Activated naive CD4-positive, alpha-beta T cell treated with anti-CD3 and anti-CD28 coated beads for 36 hours (primary cell): Measurements from ENCODE around the gene VDR. TPM values are rescaled to one million over a fixed set of nuclear protein-coding genes. Genes with fewer than 3 reads are reported as not detected.

Experiments used
- CTCF ChIA-PET: fragments of 350-600 bp; sonication (Branson Sonifier 250); formaldehyde crosslinking; loops from one replicate; lab custom pipeline; 2021; ENCODE audit warnings: antibody characterized with exemption; lab: Charles Lee
- DNase-seq: peaks from one replicate; pipeline ENCODE4 v3.0.0-alpha.2; 2020
- H3K27ac Mint-ChIP-seq: one replicate; pipeline ENCODE4 v1.8.0; 2021; ENCODE audit warnings: mild to moderate bottlenecking, mixed read lengths
- H3K27me3 Mint-ChIP-seq: one replicate; pipeline ENCODE4 v1.8.0; 2021; ENCODE audit warnings: low read depth, mixed read lengths
- H3K36me3 Mint-ChIP-seq: one replicate; pipeline ENCODE4 v1.8.0; 2021; ENCODE audit warnings: low read depth, mixed read lengths
- H3K4me1 Mint-ChIP-seq: one replicate; pipeline ENCODE4 v1.8.0; 2021; ENCODE audit warnings: low read depth, mixed read lengths
- H3K4me3 Mint-ChIP-seq: one replicate; pipeline ENCODE4 v1.8.0; 2021; ENCODE audit warnings: mild to moderate bottlenecking, moderate library complexity, mixed read lengths
- H3K9me3 Mint-ChIP-seq: one replicate; pipeline ENCODE4 v1.8.0; 2021; ENCODE audit warnings: mixed read lengths
- intact Hi-C: fragments of 100-400 bp; cut with micrococcal nuclease; formaldehyde crosslinking; loops from one replicate; pipeline ENCODE4 v1.15.1; 2023
- total RNA-seq, 2 experiments: library from RNA; stranded (reverse); gene quantifications; one replicate each; pipeline ENCODE4 v1.2.3, GENCODE V29; 2021

Gene VDR
- total RNA-seq, 2 experiments from 2014 or later, result 56.4 to 57.7 TPM

DNA sequence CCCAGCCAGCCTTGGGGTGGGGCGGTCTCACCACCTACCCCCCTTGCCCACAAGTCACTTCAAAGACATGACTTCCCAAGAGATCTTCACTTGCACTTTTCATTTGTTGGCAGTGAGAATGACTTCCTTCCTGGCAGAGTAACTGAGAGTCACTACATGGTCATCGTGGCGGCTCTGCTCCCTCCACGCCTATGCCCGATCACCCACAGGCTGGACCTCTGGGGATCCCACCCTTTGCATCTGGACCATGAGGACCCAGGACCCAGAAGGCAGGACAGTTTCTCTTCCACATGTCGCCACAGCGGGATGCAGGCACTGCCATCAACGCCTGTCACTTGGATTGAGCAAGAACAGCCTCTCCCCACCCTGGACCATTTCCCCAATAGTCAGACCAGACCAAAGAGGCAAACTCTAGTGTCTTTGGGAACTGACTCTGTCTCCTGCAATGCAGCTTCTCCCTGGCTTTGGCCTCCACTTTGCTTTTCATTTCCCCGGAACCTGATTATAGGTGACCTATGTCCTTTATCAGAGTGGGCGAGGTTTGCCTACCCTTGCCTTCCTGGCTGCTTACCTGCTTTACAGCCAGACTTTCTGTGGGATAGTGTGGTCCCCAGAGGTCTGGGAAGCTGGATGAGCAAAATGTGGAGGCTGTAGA is 3.6 kb downstream of the VDR start:
- CTCF ChIA-PET, result interaction anchor here (0.9 to 1.8 kb wide), 6 partner anchors 12 to 68 kb away, joined by 3 to 5 read pairs (median 4); no protein-coding TSS in a partner anchor
- DNase-seq, result no peak
- H3K27ac Mint-ChIP-seq, result peak overlapping the region; percentile 11
- H3K4me1 Mint-ChIP-seq, result peaks cover 60% of the 10 kb centered on the region
- intact Hi-C loops, result loop anchor here (5.0 kb wide), 1 partner anchor 249 kb away; no protein-coding TSS in a partner anchor
- peaks cover 41% of the 10 kb centered on the region for H3K36me3 Mint-ChIP-seq
- peaks cover 6% of the 10 kb centered on the region for H3K27me3 Mint-ChIP-seq
- peak overlapping the region; percentile 33 for H3K4me3 Mint-ChIP-seq
- H3K9me3 Mint-ChIP-seq, result no peaks in the 10 kb centered on the region

GRCh38 chr12:47900131-47901062 is 4.4 kb downstream of the VDR start:
- intact Hi-C loops, result loop anchor here (1.0 to 5.0 kb wide), 3 partner anchors 49 to 248 kb away; partner anchors contain the start of gene TMEM106C
- CTCF ChIA-PET, result interaction anchor here (0.6 to 1.8 kb wide), 13 partner anchors 10 to 1004 kb away, joined by 3 to 5 read pairs (median 4); a partner anchor contains a TSS
- Mint-ChIP-seq H3K4me3 (no peak overlapping the region), H3K36me3 (peaks cover 45% of the 10 kb centered on the region), H3K4me1 (peaks cover 64% of the 10 kb centered on the region), H3K9me3 (no peaks in the 10 kb centered on the region), H3K27me3 (no peaks in the 10 kb centered on the region), H3K27ac (no peak overlapping the region)
- peak; percentile 69 for DNase-seq

DNA sequence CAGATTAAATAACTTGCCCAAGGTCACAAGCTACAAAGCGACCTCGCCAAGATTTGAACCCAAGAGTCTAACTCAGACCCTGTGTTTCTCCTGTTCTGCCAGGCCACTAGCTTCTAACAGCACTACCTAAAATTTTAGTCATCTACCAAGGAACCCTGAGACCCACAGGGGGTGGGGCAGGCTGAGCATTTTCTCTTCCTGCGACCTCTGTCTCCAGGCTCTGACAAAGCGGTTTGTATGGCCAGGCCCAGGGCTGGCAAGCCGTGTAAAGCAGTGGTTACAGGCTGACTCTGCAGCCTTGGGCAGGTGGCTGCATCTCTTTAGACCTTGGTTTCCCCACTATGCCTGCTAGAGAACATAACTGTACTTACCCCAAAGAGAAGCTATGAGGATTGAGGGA is 5.3 kb downstream of the VDR start:
- Mint-ChIP-seq H3K27ac (no peak overlapping the region), H3K4me1 (peaks cover 68% of the 10 kb centered on the region), H3K27me3 (no peaks in the 10 kb centered on the region), H3K9me3 (no peaks in the 10 kb centered on the region), H3K4me3 (no peak overlapping the region), H3K36me3 (peaks cover 45% of the 10 kb centered on the region)
- intact Hi-C loops, result no loop called here
- CTCF ChIA-PET, result interaction anchor here (1.1 to 1.8 kb wide), 7 partner anchors 9 to 157 kb away, joined by 3 to 5 read pairs (median 4); no protein-coding TSS in a partner anchor
- DNase-seq, result no peak

DNA sequence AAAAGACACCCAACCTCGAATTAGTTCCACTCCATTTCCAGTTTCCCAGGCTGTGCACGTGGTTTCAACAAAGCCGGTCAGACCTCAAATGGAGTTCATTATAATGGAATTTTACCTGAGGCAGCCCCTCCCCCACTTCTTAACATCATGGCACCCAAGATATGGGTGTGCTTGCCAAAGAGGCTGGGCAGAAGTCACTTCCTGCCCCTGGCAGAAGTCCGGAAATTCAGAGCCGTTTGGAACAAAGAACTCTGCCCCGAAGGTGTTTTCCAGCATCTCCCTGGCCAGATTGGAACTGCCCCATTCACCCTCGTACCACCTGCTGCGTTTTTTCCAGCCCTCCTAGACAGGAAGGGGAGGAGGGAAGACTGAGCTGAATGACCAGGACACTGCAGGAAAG is 8.2 kb downstream of the VDR start:
- Mint-ChIP-seq H3K4me1 (peaks cover 66% of the 10 kb centered on the region), H3K4me3 (no peak overlapping the region), H3K36me3 (peaks cover 55% of the 10 kb centered on the region), H3K27ac (no peak overlapping the region), H3K27me3 (no peaks in the 10 kb centered on the region), H3K9me3 (no peaks in the 10 kb centered on the region)
- CTCF ChIA-PET, result interaction anchor here (1.2 to 3.2 kb wide), 3 partner anchors 11 to 53 kb away, joined by 3 to 17 read pairs (median 3); no protein-coding TSS in a partner anchor
- no peak for DNase-seq
- intact Hi-C loops, result no loop called here

DNA sequence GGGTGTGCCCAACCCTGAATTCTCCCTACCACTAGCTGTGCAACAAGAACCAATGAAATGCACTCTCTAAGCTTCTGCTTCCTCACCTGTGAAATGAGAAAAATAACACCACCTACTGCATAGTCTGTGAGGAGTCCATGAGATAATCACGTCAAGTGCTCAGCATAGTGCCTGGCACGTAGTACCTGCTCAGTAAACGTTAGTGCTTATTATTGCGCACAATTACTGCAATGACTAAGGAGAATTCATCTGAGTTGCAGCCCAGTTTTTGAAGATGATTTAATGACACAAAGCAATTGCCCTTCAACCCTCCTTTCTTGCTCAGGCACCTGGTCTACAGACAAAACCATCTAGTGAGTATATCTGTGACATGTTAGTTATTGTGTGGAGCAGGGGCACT is 8.8 kb downstream of the VDR start:
- intact Hi-C loops, result no loop called here
- CTCF ChIA-PET, result interaction anchor here (0.9 to 3.2 kb wide), 3 partner anchors 10 to 53 kb away, joined by 3 to 17 read pairs (median 5); no protein-coding TSS in a partner anchor
- H3K4me3 Mint-ChIP-seq, result no peak overlapping the region

DNA sequence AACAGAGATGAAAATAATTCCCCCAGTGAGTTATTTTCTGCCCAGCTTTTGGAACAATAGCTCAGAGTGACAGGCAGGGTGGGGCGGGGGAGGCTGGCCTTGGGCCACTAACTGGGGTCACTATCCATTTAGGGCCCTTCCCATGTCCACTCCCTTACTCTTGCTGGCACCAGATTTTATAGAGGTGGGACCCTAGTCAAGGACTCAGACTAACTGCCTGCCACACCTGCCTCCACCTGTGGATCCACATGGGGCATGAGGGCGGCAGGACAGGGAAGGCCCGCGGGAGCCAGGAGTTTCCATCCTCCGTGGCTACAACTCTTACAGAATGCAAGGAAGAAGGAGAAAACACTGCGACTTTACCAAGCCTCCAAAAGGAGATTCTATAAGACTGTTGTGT is 10.1 kb downstream of the VDR start:
- CTCF ChIA-PET, result interaction anchor here (1.1 to 3.2 kb wide), 3 partner anchors 9 to 55 kb away, joined by 3 to 17 read pairs (median 5); partner anchors contain the start of gene VDR
- Mint-ChIP-seq H3K36me3 (peaks cover 42% of the 10 kb centered on the region), H3K9me3 (no peaks in the 10 kb centered on the region), H3K27ac (no peak overlapping the region), H3K4me1 (peaks cover 49% of the 10 kb centered on the region), H3K27me3 (no peaks in the 10 kb centered on the region), H3K4me3 (no peak overlapping the region)
- no peak for DNase-seq
- intact Hi-C loops, result no loop called here

More for the DNA sequence above, 8.8 kb downstream of the VDR start:
- Mint-ChIP-seq H3K27ac (peak overlapping the region; percentile 0), H3K9me3 (no peaks in the 10 kb centered on the region), H3K36me3 (peaks cover 51% of the 10 kb centered on the region), H3K4me1 (peaks cover 59% of the 10 kb centered on the region), H3K27me3 (no peaks in the 10 kb centered on the region)
- no peak for DNase-seq

- intact Hi-C loops, result no loop called here
- DNase-seq, result no peak
- Mint-ChIP-seq H3K36me3 (peaks cover 42% of the 10 kb centered on the region), H3K27ac (no peak overlapping the region), H3K27me3 (no peaks in the 10 kb centered on the region), H3K4me3 (no peak overlapping the region), H3K9me3 (no peaks in the 10 kb centered on the region), H3K4me1 (peaks cover 50% of the 10 kb centered on the region)
- CTCF ChIA-PET, result interaction anchor here (0.6 to 1.2 kb wide), 5 partner anchors 10 to 56 kb away, joined by 3 to 5 read pairs (median 3); partner anchors contain the start of gene VDR
Observed at GRCh38 chr12:47894068-47894467, 10.7 kb downstream of the VDR start.

DNA sequence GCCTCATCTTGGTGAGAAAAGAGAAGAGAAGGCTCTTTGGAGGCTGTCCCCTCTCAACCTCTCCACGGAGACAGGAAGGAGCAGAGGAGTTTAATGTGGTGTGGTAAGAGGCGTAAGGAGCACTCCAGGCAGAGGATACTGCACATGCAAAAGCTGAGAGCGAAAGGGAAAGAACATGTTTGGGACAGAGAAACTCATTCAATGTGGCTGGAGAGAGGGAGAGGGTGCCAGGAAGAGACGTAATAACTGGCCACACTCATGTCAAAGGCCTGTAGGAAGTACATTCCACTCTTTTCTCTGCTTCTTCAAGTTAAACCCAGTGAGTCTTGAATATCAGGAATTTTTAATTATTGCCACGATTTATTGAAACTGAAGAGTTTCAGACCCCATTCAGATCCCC is 12.0 kb downstream of the VDR start:
- Mint-ChIP-seq H3K27ac (no peak overlapping the region), H3K27me3 (no peaks in the 10 kb centered on the region), H3K9me3 (no peaks in the 10 kb centered on the region), H3K36me3 (peaks cover 40% of the 10 kb centered on the region), H3K4me1 (peaks cover 62% of the 10 kb centered on the region), H3K4me3 (no peak overlapping the region)
- DNase-seq, result no peak
- CTCF ChIA-PET, result no interaction called here
- intact Hi-C loops, result no loop called here

GRCh38 chr12:47891356-47891755 is 13.4 kb downstream of the VDR start:
- intact Hi-C loops, result no loop called here
- Mint-ChIP-seq H3K36me3 (peaks cover 45% of the 10 kb centered on the region), H3K27ac (no peak overlapping the region), H3K9me3 (no peaks in the 10 kb centered on the region), H3K4me3 (no peak overlapping the region), H3K27me3 (no peaks in the 10 kb centered on the region), H3K4me1 (peaks cover 64% of the 10 kb centered on the region)
- no peak for DNase-seq
- CTCF ChIA-PET, result interaction anchor here (1.5 kb wide), 1 partner anchor 149 kb away, joined by 6 read pairs; no protein-coding TSS in a partner anchor

DNA sequence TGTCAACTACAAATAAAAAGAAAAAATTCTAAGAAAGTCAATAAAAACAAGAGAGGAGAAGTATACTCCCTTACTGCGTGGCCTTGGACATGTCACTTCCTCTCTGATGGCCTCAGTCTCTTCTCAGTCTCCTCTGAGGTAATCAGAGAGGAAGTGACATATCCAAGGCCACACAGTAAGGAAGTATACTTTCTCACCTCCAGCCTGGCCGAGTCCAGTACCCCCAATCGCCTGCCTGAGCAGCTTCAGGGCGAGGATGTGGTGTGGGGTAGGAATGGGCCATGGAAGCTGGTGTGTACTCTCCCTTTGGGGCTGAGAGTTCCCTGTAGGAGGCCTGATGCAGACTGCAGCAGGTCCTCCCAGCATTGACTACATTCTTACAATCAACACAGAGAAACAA is 15.8 kb downstream of the VDR start:
- H3K4me3 Mint-ChIP-seq, result peak overlapping the region; percentile 22
- H3K27me3 Mint-ChIP-seq, result no peaks in the 10 kb centered on the region
- no peaks in the 10 kb centered on the region for H3K9me3 Mint-ChIP-seq
- H3K27ac Mint-ChIP-seq, result peak overlapping the region; percentile 75
- H3K4me1 Mint-ChIP-seq, result peaks cover 70% of the 10 kb centered on the region
- peak; percentile 46 for DNase-seq
- H3K36me3 Mint-ChIP-seq, result peaks cover 48% of the 10 kb centered on the region
- CTCF ChIA-PET, result interaction anchor here (0.6 to 1.8 kb wide), 4 partner anchors 10 to 802 kb away, joined by 3 to 6 read pairs (median 4); partner anchors contain the start of gene VDR
- intact Hi-C loops, result loop anchor here (10.0 kb wide), 1 partner anchor 474 kb away; no protein-coding TSS in a partner anchor

DNA sequence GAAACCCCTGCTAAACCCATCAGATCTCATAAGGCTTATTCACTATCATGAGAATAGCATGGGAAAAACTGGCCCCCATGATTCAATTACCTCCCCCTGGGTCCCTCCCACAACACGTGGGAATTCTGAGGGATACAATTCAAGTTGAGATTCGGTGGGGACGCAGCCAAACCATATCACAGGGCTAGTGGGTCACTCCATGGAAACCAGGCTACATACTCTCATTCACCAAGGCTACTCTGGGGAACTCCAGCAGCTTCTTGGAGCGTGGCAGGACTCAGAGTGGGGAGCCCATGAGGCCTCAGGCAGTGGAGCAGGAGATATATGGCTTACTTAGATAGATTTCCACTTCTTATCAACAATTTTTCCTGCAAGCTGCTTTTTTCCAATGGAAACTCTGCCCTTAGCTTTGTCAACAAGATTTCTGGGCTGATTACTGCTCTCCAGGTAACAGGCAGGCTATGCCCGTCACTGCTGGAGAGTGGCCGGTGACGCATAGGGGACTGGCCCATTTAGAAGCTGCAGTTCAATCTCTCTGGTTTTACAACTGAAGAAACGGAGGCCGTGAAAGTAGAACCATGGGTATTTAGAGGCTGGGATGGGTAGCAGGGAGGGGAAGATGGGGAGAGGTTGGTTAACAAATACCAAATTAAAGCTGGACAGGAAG is 16.5 kb downstream of the VDR start:
- Mint-ChIP-seq H3K4me1 (peaks cover 70% of the 10 kb centered on the region), H3K27ac (peak overlapping the region; percentile 75), H3K36me3 (peaks cover 45% of the 10 kb centered on the region), H3K27me3 (no peaks in the 10 kb centered on the region), H3K4me3 (no peak overlapping the region), H3K9me3 (no peaks in the 10 kb centered on the region)
- CTCF ChIA-PET, result interaction anchor here (0.9 to 5.5 kb wide), 3 partner anchors 17 to 51 kb away, joined by 3 to 50 read pairs (median 6); partner anchors contain the start of gene VDR
- intact Hi-C loops, result loop anchor here (10.0 kb wide), 1 partner anchor 473 kb away; no protein-coding TSS in a partner anchor
- no peak for DNase-seq
